GM19372 (cell line): ENCODE results near the gene B4GALT6.

ENCODE experiments used
- ATAC-seq: cut with Tn5 transposase; IDR thresholded peaks from one replicate; pipeline ENCODE4 v1.9.1; 2021; ENCODE audit warnings: mild to moderate bottlenecking, low read depth, moderate library complexity; ENCODE audit not compliant: unreplicated experiment

Gene B4GALT6

GRCh38 chr18:31636387-31636786 is 48.0 kb downstream of the B4GALT6 start:
- ATAC-seq: no peak

DNA sequence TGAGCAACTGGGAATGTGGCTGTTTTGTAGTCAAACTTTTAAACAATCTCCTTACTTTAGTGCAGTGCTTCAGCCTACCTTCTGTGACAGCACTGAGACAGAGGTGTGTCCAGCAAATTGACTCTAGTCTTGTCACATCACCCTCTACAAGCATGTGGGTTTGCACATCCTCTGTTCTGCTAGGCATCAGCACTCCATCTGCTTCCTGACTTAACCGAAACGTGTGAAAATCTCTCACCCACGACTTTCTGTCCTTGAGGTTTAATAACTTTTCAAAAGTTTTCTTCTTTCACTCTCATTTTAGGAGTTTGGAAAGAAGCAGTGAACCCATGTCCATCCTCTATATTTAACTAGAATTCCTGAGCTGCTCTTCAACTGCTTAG is 50.1 kb downstream of the B4GALT6 start:
- ATAC-seq: peak; percentile 94

GRCh38 chr18:31633392-31634330 is 50.7 kb downstream of the B4GALT6 start:
- peak; percentile 3 for ATAC-seq

- no peak for ATAC-seq
Measured at GRCh38 chr18:31632356-31632755, 52.0 kb downstream of the B4GALT6 start.

GRCh38 chr18:31631526-31631925 is 52.9 kb downstream of the B4GALT6 start:
- ATAC-seq: no peak

DNA sequence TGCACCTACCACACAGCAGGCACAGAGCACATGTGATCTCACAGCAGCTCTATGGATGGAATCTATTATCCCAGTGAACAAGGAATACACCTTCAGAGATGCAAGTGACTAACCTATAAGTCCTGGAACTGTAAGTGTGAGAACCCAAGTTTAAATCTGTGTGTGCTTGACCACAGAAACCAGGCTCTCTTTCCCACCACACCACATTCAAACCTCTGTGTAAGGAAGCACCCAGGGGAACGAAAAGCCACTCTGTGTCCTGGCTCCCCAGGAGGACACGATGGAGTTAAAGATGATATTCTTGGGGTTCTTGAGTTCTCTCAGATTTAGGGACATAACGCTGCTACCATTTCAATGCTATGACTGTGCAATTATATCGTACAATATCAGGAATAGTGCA is 53.8 kb downstream of the B4GALT6 start:
- ATAC-seq: no peak

- no peak for ATAC-seq
Measured at GRCh38 chr18:31626409-31626808, 58.0 kb downstream of the B4GALT6 start.

DNA sequence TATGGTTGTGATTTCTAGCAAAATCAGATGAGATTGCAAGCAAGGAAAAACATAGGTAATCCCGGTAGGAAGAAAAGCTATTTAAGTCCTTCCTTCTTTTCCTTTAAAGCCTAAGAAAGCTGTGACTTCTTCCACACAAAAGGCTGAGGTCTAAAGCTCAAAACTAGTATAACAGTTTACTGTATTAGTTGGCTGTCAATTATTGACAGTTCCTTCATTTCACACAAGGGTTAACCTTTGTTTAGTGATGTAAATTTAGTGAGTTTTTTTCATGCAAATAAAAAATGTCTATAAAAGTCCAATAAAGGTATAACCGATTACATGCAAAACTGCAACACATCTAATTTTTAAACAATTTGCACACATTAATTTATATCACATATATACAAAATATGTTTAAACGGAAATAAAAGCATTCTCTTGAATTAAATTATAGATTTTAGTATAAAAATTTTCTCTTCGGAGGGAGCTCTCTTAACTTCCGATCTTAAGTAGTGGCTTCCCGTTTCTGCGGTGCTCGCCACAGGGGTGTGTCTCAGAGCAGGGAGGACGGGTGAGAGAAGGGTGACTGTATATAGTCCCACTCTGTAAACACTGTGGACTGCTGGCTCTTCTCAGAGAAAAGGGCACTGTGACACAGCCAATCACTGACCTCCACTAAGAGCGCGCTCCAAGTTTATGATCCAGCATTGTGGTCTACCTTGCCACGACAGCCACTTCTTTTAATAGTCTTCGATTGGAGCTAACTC is 59.3 kb downstream of the B4GALT6 start:
- no peak for ATAC-seq

DNA sequence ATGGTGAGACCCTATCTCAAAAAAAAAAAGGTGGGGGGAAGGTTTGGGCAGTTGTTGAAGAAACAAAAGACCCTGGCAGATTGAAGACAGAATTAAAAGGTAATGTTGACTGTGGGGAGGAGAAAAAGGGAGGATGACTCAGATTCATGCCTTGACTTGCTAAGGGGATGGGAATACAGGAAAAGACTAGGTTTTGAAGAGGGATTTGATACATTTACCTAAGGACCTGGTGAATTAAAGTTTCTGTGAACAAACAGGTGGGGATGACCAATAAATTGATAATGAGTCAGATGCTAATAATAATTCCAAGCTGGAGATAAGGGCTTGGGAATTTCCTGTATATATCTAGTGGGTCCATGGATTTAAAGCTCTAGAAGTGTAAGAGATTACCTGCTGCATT is 65.1 kb downstream of the B4GALT6 start:
- ATAC-seq: no peak

- ATAC-seq: no peak
Measured at GRCh38 chr18:31618801-31619200, 65.6 kb downstream of the B4GALT6 start.

GRCh38 chr18:31617031-31617717 is 67.2 kb downstream of the B4GALT6 start:
- no peak for ATAC-seq

DNA sequence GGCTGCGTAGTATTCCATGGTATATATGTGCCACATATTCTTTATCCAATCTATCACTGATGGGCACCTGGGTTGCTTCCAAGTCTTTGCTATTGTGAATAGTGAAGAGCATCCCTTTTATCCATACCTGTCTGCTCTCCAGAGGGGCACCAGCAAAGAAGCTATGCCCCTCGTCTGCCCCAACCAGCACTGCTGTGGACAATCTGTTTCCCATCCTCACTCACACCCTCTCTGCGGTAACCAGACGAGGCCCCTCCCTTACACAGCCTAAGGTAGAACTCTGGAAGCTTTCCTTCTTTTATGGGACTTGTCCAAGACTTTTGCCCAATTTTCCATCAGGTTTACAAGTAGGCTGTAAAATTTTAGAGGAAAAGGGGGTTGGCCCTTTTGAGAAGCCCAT is 67.8 kb downstream of the B4GALT6 start:
- ATAC-seq: no peak

DNA sequence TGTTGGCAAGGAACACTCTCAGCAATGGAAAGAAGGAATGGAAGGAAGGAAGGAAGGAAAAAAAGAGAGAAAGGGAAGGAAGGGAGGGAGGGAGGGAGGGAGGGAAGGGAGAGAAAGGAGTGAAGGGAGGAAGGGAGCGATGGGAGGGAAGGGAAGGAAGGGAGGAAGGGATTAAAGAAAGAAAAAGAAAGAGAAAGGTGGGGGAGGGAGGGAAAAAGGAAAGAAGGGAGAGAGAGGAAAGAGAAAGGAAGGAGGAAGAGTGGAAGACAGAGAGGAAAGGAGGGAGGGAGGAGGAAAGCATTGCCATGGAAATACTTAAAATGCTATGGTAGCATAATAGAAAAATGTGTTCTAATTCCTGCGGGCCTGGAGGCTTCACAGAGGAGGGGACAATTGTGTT is 70.3 kb downstream of the B4GALT6 start:
- no peak for ATAC-seq

- no peak for ATAC-seq
Measured at GRCh38 chr18:31612124-31612523, 72.3 kb downstream of the B4GALT6 start.

- ATAC-seq: no peak
Measured at GRCh38 chr18:31611511-31611910, 72.9 kb downstream of the B4GALT6 start.

DNA sequence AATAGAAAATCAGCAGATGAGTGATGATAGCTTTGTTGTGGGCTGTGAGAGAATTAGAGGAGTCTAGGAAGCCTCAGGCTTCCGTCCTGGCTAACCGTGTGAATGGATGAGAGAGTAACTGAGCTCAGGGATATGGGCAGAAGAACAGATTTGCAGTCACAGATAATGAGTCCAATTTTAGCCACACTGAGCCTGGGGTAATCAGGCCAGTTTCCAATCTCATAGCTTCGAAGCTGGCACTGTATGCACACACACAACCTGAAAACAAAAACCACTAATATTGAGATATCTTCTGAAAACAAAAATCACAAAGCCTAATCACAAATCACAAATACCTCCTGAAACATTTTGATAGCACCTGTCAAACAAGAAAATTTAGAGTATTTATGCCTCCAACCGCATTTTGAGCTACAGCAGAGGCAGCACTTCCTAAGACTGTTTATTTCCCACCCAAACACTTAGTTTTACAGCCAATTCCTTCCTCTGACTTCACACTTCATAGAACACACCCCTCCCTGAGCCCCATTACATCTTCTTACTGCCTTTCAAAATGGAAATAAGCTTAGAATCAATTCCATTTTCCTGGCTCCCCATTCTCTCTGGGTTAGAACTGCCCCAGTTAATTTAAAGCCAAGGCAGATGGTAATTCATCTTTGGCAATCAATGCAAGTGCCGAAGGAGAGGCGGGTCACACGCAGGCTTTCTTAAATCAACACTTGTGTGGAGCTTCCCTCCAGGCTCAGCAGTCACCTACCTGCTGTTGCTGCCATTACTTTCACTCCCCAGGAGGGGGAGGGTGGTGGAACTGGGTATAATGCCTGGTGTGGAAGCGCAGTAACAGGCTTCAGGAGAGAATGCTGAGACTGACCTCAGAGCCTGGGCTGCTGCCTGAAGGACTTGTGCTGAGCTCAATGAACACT is 73.8 kb downstream of the B4GALT6 start:
- no peak for ATAC-seq

DNA sequence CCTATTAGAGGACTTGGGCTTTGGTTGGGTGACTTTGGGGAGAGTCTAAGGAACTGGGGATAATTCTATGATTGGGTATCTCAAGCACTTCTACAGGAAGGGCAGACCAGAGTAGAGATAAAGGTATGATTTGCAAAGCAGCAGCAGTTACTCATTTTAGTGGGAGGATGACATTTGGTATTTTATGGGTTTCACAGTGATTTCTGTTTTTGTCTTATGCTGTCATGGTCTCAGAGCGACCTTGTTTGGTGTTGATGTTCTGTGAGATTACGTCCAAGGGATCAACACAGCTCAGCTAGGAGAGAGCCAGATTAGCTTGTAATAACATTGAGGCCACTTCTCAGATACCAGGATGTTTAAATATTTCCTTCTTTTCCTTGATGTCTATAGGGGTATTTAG is 74.5 kb downstream of the B4GALT6 start:
- no peak for ATAC-seq

DNA sequence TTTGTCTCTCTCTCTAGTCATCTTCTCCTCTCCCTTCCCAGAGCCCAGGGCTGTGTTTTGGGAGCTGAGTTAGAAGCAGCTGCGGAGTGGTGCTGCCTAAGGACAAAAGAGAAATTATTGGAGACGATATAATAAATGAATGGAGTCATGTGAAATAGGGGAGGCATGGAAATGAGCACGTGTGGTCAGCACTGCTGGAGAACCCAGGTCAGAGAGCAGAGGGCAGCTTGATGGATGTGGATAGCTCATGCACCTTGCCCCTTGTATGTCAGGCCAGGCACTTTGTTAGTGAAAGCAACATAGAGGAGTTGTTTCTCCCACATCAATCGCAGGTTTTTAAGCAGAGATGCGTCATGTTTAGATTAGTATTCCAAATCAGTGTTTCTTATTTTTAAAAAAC is 77.0 kb downstream of the B4GALT6 start:
- no peak for ATAC-seq

DNA sequence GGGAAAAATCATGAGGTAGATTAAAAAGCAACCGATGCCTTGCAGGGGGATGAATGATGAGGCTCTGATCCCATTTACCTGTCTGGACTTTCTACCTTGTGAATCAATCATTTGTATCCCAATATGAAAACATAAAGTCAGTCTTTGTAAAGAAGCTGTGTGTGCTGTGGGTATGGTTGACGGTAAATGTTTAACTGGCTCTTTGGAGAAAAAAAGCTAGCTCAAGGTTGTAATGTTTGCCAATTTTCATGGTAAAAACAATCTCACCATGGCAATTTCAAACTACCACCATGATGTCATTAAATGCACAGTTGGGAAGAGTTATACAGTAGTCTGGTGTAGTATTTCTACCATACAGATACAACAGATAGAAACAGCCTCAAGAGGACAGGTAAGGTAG is 78.1 kb downstream of the B4GALT6 start:
- ATAC-seq: no peak

- ATAC-seq: no peak
Measured at GRCh38 chr18:31603315-31603714, 81.1 kb downstream of the B4GALT6 start.
